Stimulated activated CD4-positive, alpha-beta T cell treated with anti-CD3 and anti-CD28 coated beads, Interleukin-12 subunit alpha, Interleukin-12 subunit beta, amount 100 ng/mL, for 24 hours (primary cell): ENCODE measurements around the gene STXBP5.
"Not testable (repeated sequence)": the region's sequence is repeated elsewhere in the genome, so short reads cannot be mapped to it uniquely, and the experiment has no call there.

Experiments used
- DNase-seq, 2 experiments: peaks; one replicate each; pipeline ENCODE4 v3.0.0-alpha.2; 2020; ENCODE audit warnings: low read depth in 2 of 2

The STXBP5 gene

DNA sequence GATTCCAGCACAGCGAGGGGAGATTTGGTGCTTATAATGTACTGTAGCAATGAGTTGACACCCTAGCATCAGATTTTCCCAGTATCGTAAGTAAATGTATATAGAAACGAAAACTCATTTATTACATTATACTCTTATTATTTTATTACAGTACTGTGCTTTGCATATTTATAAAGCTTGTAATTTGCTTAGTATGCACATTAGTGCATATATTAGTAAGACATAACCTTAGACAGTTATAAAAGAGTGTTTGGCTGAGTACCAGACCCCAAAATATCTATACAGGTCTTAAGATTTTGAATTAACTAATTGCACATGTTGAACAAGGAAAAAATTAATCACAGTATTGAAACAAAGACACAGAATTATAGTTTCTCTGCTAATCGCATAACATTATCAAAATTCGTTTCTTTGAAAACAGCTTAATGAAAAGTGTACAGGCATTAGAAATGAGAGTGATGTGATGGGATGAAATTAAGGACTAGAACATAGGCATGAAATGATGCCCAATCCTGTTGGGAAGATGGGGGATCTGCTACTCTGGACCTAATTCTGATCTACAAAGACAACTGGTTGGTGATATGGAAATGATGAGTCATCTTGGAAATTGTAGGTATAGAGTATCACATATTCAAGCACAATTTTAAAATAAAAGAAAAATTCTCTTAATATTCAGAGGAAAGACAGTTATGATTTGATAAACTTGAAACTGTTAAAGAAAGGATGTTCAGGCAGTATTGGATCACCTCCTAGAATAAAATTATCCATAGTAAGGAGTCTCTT, 42.8 kb downstream of the STXBP5 start:
- no peak for DNase-seq

DNA sequence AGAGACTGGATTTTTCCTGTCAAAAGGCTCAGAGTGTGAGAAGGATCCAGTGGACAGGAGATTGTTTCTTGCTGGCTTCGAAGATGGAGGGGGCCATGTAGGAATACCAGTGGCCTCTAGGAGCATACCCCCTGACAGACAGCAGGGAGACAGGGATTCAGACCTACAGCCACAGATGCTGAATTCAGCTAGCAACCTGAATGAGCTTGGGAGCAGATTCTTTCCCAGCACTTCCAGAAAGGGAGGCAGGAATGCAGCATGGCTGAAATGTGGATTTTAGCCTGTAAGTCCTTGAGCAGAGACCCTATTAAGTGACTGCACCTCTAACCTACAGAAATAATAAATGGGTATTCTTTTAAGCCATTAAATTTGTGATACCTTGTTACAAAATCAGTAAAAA, 44.6 kb downstream of the STXBP5 start:
- DNase-seq = no peak

DNA sequence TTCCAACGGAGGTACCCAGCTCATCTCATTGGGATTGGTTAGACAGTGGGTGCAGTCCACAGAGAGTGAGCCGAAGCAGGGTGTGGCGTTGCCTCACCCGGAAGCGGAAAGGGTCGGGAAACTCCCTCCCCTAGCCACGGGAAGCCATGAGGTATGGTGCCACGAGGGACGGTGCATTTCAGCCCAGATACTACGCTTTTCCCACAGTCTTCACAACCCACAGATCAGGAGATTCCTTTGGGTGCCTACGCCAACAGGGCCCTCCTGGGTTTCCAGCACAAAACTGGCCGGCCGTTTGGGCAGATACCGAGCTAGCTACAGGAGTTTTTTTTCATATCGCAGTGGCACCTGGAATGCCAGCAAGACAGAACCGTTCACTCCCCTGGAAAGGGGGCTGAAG, 46.9 kb downstream of the STXBP5 start:
- DNase-seq = no peak

DNA sequence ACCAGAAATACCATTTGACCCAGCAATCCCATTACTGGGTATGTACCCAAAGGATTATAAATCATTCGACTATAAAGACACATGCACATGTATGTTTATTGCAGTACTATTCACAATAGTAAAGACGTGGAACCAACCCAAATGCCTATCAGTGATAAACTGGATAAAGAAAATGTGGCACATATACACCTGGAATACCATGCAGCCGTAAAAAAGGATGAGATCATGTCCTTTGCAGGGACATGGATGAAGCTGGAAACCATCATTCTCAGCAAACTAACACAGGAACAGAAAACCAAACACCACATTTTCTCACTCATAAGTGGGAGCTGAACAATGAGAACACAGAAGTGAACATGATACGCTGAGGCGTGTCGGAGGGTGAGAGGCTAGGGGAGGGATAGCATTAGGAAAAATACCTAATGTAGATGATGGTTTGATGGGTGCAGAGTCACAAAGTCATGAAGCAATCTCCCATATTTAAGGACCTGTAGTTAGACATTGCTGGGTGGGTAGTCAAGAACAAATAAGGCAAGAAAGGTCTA, 50.8 kb downstream of the STXBP5 start:
- not testable (repeated sequence) for DNase-seq

DNA sequence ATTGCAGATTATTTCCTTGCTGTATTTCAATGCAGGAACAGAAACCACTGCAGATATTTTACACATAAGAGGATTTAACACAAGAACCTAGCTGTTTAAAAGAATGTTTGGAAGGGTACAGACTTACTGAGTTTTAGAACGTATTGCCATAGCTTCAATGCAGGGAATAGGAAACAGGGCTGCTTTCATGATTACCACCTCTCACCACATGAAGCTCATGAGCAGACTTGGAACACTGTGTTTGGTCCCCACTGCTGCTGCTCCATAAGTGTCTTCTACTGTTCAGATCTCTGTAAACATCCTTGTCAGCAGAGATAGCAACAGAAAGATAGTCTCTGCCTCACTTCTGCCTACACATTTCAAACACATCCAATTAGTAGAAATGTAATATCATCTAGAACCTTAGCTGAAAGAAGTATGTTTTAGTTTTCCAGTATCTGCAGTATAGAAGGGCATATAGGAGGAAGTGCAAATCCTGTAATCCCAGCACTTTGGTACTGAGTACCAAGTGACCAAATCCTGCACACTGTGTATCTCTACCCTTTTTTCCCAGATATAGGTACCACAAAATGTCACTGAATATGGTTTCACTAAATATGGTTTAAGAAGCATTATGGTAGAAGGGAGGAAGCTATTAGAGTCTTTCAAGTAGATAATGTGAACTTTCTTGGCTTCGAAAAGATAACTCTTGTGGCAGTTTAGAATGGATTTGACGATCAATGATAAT, 51.9 kb downstream of the STXBP5 start:
- no peak for DNase-seq

DNA sequence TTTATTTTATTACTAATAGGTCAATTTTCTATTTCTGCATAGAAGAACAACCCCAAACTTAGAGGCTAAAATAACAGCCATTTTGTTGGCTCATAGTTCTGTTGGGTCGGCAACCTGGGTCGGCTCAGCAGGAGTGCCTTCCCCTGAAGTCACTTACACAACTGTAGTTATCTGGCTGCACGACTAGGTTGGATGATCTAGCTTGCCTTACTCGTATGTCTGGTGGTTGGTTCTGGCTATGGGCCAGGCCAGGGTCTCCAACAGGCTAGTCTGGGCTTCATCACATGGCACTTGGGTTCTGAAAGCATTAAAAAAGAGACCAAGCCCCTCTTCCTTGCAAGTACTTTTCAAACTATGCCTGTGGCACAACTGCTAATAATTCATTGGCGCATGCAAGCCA, 53.5 kb downstream of the STXBP5 start:
- no peak for DNase-seq

DNA sequence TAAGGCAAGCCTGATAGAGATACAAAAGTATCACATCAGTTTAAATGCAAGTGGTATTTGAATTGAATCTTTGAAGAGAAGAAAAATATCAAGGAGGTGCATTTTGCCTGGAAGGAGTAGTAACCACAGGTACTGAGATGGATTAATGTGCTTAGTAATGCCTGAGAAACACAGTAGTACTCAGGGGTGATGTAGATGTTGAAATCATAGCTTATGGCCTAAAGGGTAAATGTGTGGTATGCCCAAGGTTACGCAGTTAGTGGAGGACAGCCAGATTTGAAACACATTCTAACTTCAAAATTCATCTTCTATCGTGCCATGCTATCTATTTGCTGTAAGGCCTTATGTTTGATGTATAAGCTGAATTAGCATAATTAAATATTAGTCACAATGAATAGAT, 55.9 kb downstream of the STXBP5 start:
- no peak for DNase-seq

DNA sequence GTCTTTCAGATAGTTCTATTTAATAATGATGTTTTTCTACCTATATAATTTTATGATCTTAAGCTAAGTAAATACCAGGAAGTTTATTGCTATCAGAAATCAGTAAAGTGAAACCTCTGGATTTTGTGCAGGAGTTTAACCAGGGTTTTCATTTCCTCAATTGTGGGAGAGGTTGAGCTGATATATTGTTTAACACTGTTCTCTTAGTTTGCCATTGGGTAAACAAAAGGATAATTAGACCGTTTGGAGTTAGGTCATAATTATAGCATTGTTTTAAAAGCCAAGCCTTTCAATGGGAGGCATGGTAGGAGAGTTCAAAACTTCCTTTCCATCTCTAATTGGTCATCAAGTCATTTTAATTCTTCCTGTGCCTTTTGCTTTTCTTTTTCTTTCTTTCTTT, 58.7 kb downstream of the STXBP5 start:
- DNase-seq = no peak

DNA sequence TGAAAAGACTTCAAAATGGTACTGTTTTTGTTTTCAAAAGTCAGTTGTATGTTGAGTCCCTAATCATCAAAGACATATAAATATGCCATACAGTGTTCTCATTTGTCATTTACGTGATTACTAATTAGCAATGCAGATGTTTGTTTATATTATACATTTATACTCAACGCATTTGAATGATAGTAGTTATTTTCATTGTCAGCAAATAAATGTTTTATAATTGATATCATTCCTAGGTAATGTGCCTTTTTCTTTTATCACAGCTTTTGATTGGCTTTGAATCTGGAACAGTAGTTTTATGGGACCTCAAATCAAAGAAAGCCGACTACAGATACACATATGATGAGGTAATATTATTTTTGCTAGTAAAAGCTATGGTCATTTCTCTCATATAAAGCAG, 62.6 kb downstream of the STXBP5 start:
- no peak for DNase-seq

DNA sequence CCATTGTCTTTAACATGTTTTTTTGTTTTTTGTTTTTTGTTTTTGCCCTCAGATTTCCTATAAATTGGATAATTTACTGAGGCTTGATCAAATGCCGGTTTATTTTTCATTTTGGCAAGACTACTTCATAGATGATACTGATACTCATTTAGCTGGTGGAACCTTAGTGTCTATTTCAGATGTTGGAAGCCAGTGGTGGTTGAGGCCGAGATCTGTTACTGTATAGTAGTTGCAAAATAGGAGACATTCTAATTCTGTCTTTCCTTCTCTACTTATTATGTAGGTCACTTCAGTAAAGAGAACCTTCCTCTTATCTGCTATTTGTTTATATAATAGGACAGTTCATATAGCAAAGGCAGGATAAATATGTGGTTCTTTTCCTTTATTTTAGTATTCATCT, 63.4 kb downstream of the STXBP5 start:
- no peak for DNase-seq

DNA sequence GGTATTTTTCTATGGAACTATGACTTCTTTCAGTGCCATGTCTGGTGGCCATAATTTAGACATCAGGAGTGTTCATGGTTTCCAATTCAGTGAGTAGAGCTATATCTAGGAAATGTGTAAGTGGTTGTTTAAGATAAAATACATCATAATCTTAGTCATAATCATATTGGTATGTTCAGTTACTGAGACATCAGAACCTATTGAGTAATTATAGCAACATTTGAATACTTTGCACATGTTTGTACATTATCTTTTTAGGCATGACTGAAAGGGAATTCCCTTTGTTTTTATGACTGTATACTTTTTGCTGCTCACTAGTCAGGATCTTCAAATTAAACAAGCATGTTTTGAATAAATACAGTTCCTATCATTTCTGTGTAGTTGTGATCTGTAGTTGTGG, 64.0 kb downstream of the STXBP5 start:
- no peak for DNase-seq

DNA sequence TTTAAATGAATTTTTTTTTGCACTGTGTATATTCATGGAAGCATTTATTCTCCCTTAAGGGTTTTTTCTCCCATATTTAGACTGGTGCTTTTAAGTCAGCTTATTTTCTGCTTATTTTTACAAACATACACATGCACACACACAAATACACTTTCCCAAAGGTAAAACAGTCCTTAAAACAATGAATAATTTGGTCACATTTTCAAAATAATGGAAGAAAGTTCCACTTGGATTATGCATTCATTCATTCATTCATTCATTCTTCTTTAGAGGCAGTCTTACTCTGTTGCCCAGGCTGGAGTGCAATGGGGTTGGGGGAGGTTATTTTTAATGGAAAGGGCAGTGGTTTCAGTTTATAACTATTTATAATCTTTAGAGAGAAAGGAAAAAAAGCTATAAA, 69.8 kb downstream of the STXBP5 start:
- DNase-seq = no peak

DNA sequence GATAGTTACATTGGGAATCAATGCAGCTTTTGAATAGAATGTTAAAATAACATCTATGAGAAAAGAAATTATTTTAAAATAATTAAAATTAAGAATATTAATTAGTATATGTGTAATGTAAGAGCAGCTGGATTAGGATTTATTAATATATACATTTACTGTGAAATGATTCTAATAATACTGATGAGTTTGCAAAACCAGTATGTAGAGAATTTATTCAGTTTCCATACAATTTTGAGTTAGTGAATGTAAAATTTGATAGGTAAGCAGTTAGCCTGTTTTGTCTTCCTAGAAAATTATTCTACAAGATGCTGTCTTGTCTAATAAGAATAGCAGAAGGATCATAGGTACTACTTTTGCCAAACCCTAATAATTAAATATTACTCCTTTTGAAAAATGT, 70.6 kb downstream of the STXBP5 start:
- no peak for DNase-seq

DNA sequence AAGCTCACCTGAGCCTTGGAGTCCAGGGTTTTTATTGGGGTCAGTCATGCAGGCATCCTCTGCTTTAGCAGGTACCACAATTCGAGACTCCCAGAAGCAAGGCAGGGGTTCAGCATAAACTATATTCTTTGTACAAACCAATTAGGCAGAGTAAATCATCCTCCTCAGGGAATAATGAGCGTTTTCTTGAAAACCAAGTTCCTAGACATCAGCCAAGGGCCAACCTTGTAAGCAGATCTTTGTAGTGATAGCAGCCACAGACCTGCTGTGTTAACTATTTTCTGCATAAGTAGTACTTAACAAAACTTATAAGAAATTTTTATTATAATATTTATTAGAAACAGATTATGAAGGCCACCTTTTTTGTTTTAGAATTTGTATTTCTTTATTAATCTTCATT, 74.7 kb downstream of the STXBP5 start:
- no peak for DNase-seq

DNA sequence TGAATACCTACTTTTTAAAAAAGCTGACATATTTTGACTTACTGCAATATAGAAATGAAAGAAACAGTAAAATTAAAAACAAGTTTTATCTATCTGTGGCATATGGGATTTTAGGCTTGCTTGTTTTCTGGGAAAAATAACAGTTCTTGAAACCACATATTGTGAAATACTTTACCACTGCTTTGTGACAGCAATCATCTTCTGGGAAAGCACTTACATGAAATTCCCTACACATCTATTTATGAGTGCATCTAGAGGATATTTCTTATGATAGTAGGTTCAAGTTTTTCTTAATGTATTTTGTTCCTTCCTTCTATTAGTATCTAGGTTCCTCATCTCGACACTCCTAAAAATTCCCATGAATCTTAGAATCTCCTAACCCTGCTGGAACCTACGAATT, 75.2 kb downstream of the STXBP5 start:
- no peak for DNase-seq

DNA sequence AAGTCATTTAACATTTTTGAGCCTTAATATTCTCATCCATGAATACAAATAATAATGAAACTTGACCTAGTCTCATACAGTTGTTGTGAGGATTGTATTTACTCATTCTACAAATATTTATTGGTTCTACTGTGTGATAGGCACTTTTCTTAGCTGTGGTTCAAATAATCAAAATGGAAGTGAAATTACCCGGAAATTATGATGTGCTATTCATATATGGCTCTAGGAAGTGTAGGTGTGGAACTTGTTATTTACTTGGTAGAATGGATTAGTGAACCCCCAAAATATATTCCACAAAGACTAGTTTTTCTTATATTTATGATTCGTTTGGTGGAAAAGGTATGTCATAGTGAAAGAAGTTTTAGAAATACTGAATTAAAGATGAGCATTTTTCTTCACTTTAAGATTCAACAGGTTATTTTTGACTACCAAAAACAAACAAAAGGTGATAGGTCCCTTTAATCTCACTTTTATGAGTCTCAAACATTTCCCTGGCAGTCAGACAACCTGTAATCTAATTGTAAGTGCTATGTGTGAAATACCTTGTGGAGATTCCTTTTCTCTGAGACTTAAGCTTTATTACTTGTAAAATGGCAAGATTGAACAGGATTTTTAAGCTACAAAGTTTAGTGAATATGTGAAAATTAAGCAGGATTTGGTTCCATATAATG, 77.8 kb downstream of the STXBP5 start:
- DNase-seq = no peak

DNA sequence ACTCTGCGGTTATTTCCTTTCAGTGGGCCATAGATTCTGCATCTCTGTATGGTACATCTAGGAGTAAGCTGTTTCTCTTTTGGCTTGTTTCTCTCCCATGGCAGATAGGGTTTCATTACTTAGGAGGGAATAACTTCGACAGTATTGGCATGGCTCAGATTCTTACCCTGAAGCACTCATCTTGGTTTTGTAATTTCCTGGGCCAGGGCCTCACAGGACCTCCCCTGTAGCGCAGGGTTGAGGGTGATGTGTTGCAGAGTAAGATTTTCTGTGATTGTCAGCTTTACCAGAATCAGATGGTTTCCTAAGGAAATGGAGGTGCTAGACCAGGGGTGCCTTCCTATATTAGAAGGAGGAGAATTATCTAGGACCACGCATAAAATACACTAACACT, 78.3 kb downstream of the STXBP5 start:
- DNase-seq = no peak

DNA sequence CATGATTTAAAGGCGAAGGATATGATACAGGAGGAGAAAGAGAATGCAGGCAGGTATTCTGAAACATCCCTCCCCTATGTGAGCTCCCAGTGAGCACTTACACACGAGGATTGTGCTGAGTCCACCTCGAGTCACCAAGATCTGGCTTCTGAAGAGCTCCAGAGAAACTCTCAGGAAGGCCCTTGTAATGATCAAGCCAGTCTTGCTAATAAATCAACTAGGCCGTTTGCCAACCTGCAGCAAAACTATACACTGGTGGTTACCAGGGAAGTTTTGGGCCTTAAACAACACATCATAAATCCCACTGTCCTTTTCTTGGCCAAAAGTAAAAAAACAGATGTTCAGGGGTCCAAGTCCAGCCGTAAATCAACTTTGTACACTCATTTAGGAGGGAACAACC, 79.2 kb downstream of the STXBP5 start:
- DNase-seq = no peak

DNA sequence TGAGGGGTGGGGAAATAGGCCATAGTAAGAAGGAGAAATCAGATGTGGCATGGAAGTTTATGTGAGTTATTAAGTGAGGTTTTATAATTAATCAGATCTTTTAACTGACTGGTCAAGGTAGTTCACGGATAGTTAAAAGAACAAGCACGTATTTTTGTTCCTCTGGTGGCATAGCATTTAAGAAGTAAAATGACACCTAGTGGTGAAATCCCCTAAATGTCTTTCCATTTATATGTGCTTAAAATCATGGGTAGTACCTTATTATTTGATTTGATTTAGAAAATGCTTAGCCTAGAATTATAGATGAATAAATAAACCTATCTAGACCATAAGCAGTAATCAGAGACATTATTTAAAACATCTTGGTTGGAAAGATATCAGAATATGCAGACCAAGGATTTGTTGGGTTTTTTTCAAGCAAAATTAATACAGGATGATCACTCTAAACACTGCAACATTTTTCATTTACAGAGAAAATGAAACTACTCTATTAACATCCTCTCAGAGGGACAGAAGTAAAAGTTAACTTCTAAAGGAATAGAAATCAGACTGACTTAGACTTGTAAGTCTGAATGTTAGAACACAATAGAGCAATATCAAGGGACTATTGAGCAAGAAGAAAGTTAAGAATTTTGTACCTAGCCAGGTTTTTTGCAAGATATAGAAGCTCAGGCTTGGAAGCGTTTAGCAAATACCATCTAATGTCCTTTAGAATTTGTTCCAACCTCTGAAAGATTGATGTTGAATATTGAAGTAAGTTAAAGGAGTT, 81.1 kb downstream of the STXBP5 start:
- DNase-seq = no peak

DNA sequence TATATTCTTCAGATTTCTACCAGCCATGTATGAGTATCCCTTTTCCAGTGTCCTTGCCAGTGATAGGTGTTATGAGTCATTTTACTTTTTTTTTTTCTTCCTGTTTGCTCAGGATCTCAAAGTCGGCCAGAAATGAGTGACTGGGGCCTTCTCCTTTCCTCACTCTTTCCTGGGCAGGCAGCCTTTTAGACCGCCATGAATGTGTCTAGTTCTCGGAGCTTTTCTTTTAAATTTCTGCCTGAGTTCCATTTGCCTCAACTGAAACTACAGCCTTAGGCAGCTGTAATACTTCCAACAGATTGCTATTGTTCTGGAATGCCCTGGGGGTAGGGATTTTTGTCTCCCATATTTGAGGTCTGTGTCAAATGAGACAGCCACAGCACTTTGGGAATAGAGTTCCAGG, 83.7 kb downstream of the STXBP5 start:
- DNase-seq = no peak

DNA sequence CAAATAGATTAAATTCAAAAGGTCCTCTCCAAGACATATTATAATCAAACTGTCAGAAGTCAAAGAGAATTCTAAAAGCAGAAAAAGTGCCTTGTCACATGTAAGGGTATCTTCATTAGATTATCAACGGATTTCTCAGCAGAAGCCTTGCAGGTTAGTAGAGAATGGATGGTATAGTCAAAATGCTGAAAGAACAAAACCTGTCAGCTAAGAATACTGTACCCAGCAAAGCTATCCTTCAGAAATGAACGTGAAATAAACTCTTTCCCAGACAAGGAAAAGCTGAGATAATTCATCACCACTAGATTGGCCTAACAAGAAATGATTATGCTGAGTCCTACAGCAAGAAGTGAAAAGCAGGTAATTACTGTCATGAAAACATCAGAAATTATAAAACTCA, 92.9 kb downstream of the STXBP5 start:
- no peak for DNase-seq
